HepG2 (cell line): ENCODE results near the gene SH3D19. TPM values are rescaled to one million over a fixed set of nuclear protein-coding genes. Genes with fewer than 3 reads are reported as not detected.

Experiments
- CEBPB ChIP-seq: IDR thresholded peaks from 2 replicates; pipeline ENCODE4 v1.6.1; 2011; ENCODE audit warnings: low read depth, low read length, improper control_type of control experiment, borderline replicate concordance
- CEBPG ChIP-seq: IDR thresholded peaks from 2 replicates; pipeline ENCODE4 v1.6.1; 2016
- ERF ChIP-seq: IDR thresholded peaks from 2 replicates; pipeline ENCODE4 v1.6.1; 2018; ENCODE audit warnings: missing biosample characterization, missing genetic modification reagents
- FOXM1 ChIP-seq: sonication (generic); formaldehyde crosslinking; IDR thresholded peaks from 2 replicates; pipeline ENCODE4 v1.5.0; 2020; ENCODE audit warnings: missing genetic modification reagents
- HDAC1 ChIP-seq: sonication (generic); formaldehyde crosslinking; IDR thresholded peaks from 2 replicates; pipeline ENCODE4 v1.5.1; 2020; ENCODE audit warnings: mild to moderate bottlenecking, missing genetic modification reagents
- HOXA3 ChIP-seq: sonication (generic); formaldehyde crosslinking; IDR thresholded peaks from 2 replicates; pipeline ENCODE4 v1.5.0; 2020; ENCODE audit warnings: missing genetic modification reagents
- HOXD1 ChIP-seq: sonication (generic); formaldehyde crosslinking; IDR thresholded peaks from 2 replicates; pipeline ENCODE4 v1.5.0; 2020; ENCODE audit warnings: missing genetic modification reagents
- NFIC ChIP-seq: IDR thresholded peaks from 2 replicates; pipeline ENCODE4 v1.6.1; 2012; ENCODE audit warnings: mild to moderate bottlenecking, low read length, inconsistent platforms
- NONO ChIP-seq, 2 experiments: fragments of 450-650 bp in 1 of 2; sonication (generic) in 1 of 2; formaldehyde crosslinking in 1 of 2; IDR thresholded peaks in 1 of 2; conservative IDR thresholded peaks in 1 of 2; 2 replicates each; pipeline versions ENCODE4 v1.6.1 to v1.8.0; 2017 to 2022; ENCODE audit warnings: mild to moderate bottlenecking in 1 of 2, missing genetic modification reagents in 1 of 2, moderate library complexity in 1 of 2
- NR2F1 ChIP-seq, 2 experiments: fragments of 450-650 bp in 1 of 2; formaldehyde crosslinking in 1 of 2; IDR thresholded peaks; 2 replicates each; pipeline versions ENCODE4 v1.5.0 to v1.6.1; 2016 to 2020; ENCODE audit warnings: mild to moderate bottlenecking in 1 of 2, missing compliant biosample characterization in 1 of 2, missing genetic modification reagents in 1 of 2, moderate library complexity in 1 of 2
- NR2F2 ChIP-seq: IDR thresholded peaks from 2 replicates; pipeline ENCODE4 v1.6.1; 2012; ENCODE audit warnings: low read depth, inconsistent platforms, borderline replicate concordance
- NR2F6 ChIP-seq, 2 experiments: IDR thresholded peaks; 2 replicates each; pipeline ENCODE4 v1.6.1; 2016; ENCODE audit warnings: antibody characterized with exemption in 1 of 2, mild to moderate bottlenecking in 1 of 2
- POLR2G ChIP-seq: fragments of 200-400 bp; formaldehyde crosslinking; IDR thresholded peaks from 2 replicates; pipeline ENCODE4 v1.6.1; 2018; ENCODE audit warnings: mild to moderate bottlenecking, low read depth, low read length, moderate library complexity
- SRY ChIP-seq: sonication (generic); formaldehyde crosslinking; IDR thresholded peaks from 2 replicates; pipeline ENCODE4 v1.8.0; 2022; ENCODE audit warnings: mild to moderate bottlenecking, missing genetic modification reagents
- ZFP82 ChIP-seq: sonication (generic); formaldehyde crosslinking; IDR thresholded peaks from 2 replicates; pipeline ENCODE4 v1.5.1; 2020; ENCODE audit warnings: mild to moderate bottlenecking, missing genetic modification reagents, borderline replicate concordance
- ZNF292 ChIP-seq: sonication (generic); formaldehyde crosslinking; IDR thresholded peaks from 2 replicates; pipeline ENCODE4 v1.8.1; 2022; ENCODE audit warnings: mild to moderate bottlenecking, low read depth, missing genetic modification reagents, borderline replicate concordance
- ZNF775 ChIP-seq: sonication (generic); formaldehyde crosslinking; IDR thresholded peaks from 2 replicates; pipeline ENCODE4 v1.4.0; 2020; ENCODE audit warnings: missing genetic modification reagents, mild to moderate bottlenecking, moderate library complexity, borderline replicate concordance
- polyA plus RNA-seq, 8 experiments: library from polyadenylated mRNA; depleted of rRNA in 3 of 8; stranded (reverse) in 7 of 8; unstranded in 1 of 8; fragments of >200 nt; fragmentation: Illumina TruSeq in 4 of 8; extraction: Trizol in 4 of 8; gene quantifications; 2 replicates each; pipeline versions ENCODE4 v1.2.1 to v1.2.3, GENCODE V29; 2011 to 2016; ENCODE audit warnings: low read depth in 4 of 8, missing spikeins in 1 of 8, mixed read lengths in 1 of 8; ENCODE audit not compliant: insufficient read depth in 1 of 8
- total RNA-seq, 5 experiments: library from RNA; depleted of rRNA; stranded (reverse); fragments of >200 nt; fragmentation: Illumina TruSeq; extraction: Trizol; gene quantifications; 2 replicates each; pipeline ENCODE4 v1.2.3, GENCODE V29; 2016; ENCODE audit warnings: low read depth in 1 of 5
- TF ChIP-seq, protein P1 (sequence below): sonication (generic); formaldehyde crosslinking; IDR thresholded peaks from 2 replicates; pipeline ENCODE4 v1.5.0; 2020; ENCODE audit warnings: mild to moderate bottlenecking, missing genetic modification reagents
- TF ChIP-seq, protein P2 (sequence below): IDR thresholded peaks from 2 replicates; pipeline ENCODE4 v1.6.1; 2012; ENCODE audit warnings: inconsistent platforms
- TF ChIP-seq, protein P3 (sequence below): sonication (generic); formaldehyde crosslinking; IDR thresholded peaks from 2 replicates; pipeline ENCODE4 v1.5.0; 2020; ENCODE audit warnings: mild to moderate bottlenecking, missing genetic modification reagents, borderline replicate concordance
- TF ChIP-seq, protein P4 (sequence below): sonication (generic); formaldehyde crosslinking; IDR thresholded peaks from 2 replicates; pipeline ENCODE4 v1.8.0; 2022; ENCODE audit warnings: missing genetic modification reagents, mild to moderate bottlenecking, moderate library complexity, borderline replicate concordance

SH3D19 gene
- total and polyA plus RNA-seq, 2 of the 13 experiments (the other 11 are each of a cell fraction or from before 2014, with no cell fraction given), result 31.2 to 38.0 TPM

DNA sequence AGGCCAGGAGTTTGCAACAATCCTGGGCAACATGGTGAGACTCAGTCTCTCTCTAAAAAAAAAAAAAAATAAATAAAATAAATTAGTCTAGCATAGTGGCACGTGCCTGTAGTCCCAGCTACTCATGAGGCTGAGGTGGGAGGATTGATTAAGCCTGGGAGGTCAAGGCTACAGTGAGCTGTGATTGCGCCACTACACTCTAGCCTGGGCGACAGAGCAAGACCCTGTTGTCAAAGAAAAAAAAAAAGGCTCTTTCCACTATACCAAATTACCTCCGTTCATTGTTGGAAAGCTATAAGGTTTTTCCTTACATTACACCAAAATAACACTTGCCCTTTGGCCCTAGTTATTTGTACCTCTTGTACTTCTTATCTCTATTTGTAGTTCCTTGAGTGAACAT, 58.3 kb downstream of the SH3D19 start (continued):
- no peak for TF ChIP-seq SRY (CRISPR knock-in tag)
- TF ChIP-seq NR2F6 (IDR thresholded peaks at IDR 0.05), result peak; percentile 92
- TF ChIP-seq NR2F6 (CRISPR knock-in tag; IDR thresholded peaks at IDR 0.05), result peak; percentile 94
- peak; percentile 74 to 81 for TF ChIP-seq NR2F1 (CRISPR knock-in tag; IDR thresholded peaks at IDR 0.05)
- TF ChIP-seq NFIC, result 0 out of 2 replicates have a peak, but pooled peaks have one; percentile 34
- no peak for TF ChIP-seq ZFP82 (CRISPR knock-in tag)
- 0 out of 2 replicates have a peak, but pooled peaks have one; percentile 23 for TF ChIP-seq ZNF292 (CRISPR knock-in tag)
- peak; percentile 37; the same call in 1 of the 2 replicates for TF ChIP-seq NR2F2
- 0 out of 2 replicates have a peak, but pooled peaks have one; percentile 52 for TF ChIP-seq HOXD1 (CRISPR knock-in tag)
- no peak for TF ChIP-seq ZNF775 (CRISPR knock-in tag)
- TF ChIP-seq CEBPG (CRISPR knock-in tag), result peak; percentile 88
- no peak for TF ChIP-seq POLR2G
- TF ChIP-seq HOXA3 (CRISPR knock-in tag), result peak; percentile 58; the same call in 1 of the 2 replicates
- TF ChIP-seq HDAC1 (CRISPR knock-in tag), result 0 out of 2 replicates have a peak, but pooled peaks have one; percentile 34
- TF ChIP-seq, protein P1, sequence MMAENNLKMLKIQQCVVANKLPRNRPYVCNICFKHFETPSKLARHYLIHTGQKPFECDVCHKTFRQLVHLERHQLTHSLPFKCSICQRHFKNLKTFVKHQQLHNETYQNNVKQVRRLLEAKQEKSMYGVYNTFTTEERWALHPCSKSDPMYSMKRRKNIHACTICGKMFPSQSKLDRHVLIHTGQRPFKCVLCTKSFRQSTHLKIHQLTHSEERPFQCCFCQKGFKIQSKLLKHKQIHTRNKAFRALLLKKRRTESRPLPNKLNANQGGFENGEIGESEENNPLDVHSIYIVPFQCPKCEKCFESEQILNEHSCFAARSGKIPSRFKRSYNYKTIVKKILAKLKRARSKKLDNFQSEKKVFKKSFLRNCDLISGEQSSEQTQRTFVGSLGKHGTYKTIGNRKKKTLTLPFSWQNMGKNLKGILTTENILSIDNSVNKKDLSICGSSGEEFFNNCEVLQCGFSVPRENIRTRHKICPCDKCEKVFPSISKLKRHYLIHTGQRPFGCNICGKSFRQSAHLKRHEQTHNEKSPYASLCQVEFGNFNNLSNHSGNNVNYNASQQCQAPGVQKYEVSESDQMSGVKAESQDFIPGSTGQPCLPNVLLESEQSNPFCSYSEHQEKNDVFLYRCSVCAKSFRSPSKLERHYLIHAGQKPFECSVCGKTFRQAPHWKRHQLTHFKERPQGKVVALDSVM (CRISPR knock-in tag), result peak; percentile 81
- no peak for TF ChIP-seq FOXM1 (CRISPR knock-in tag)
- no peak for TF ChIP-seq ERF (CRISPR knock-in tag)
- no peak for TF ChIP-seq NONO (IDR thresholded peaks at IDR 0.05)
- TF ChIP-seq NONO (CRISPR knock-in tag; conservative IDR thresholded peaks at IDR 0.05), result 0 out of 2 replicates have a peak, but pooled peaks have one; percentile 31
- TF ChIP-seq, protein P2, sequence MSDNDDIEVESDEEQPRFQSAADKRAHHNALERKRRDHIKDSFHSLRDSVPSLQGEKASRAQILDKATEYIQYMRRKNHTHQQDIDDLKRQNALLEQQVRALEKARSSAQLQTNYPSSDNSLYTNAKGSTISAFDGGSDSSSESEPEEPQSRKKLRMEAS, result peak; percentile 53
- TF ChIP-seq, protein P3, sequence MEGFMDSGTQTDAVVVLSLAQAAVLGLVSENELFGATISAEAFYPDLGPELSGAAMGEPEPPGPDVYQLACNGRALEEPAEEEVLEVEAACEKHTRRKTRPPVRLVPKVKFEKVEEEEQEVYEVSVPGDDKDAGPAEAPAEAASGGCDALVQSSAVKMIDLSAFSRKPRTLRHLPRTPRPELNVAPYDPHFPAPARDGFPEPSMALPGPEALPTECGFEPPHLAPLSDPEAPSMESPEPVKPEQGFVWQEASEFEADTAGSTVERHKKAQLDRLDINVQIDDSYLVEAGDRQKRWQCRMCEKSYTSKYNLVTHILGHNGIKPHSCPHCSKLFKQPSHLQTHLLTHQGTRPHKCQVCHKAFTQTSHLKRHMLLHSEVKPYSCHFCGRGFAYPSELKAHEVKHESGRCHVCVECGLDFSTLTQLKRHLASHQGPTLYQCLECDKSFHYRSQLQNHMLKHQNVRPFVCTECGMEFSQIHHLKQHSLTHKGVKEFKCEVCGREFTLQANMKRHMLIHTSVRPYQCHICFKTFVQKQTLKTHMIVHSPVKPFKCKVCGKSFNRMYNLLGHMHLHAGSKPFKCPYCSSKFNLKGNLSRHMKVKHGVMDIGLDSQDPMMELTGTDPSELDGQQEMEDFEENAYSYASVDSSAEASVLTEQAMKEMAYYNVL (CRISPR knock-in tag), result peak; percentile 58; the same call in 1 of the 2 replicates
- TF ChIP-seq CEBPB, result peak; percentile 85
- TF ChIP-seq, protein P4, sequence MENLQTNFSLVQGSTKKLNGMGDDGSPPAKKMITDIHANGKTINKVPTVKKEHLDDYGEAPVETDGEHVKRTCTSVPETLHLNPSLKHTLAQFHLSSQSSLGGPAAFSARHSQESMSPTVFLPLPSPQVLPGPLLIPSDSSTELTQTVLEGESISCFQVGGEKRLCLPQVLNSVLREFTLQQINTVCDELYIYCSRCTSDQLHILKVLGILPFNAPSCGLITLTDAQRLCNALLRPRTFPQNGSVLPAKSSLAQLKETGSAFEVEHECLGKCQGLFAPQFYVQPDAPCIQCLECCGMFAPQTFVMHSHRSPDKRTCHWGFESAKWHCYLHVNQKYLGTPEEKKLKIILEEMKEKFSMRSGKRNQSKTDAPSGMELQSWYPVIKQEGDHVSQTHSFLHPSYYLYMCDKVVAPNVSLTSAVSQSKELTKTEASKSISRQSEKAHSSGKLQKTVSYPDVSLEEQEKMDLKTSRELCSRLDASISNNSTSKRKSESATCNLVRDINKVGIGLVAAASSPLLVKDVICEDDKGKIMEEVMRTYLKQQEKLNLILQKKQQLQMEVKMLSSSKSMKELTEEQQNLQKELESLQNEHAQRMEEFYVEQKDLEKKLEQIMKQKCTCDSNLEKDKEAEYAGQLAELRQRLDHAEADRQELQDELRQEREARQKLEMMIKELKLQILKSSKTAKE (CRISPR knock-in tag), result peak; percentile 58; the same call in 1 of the 2 replicates
